ENCODE results near the gene TMPRSS7.

TMPRSS7 gene

GRCh38 chr3:112053229-112053628 lies 18.7 kb downstream of the TMPRSS7 start:
- ATAC-seq: no peak
- TF ChIP-seq BACH2 (CRISPR knock-in tag; IDR thresholded peaks at IDR 0.05; ENCODE audit: borderline replicate concordance) (no peak), TSHZ2 (CRISPR knock-in tag; IDR thresholded peaks at IDR 0.05) (no peak), ZNF70 (CRISPR knock-in tag; IDR thresholded peaks at IDR 0.05) (no peak), ZNF8 (CRISPR knock-in tag; IDR thresholded peaks at IDR 0.05) (no peak), ESRRG (CRISPR knock-in tag; IDR thresholded peaks at IDR 0.05) (no peak), CSRNP3 (CRISPR knock-in tag; IDR thresholded peaks at IDR 0.05) (no peak), RARB (CRISPR knock-in tag; IDR thresholded peaks at IDR 0.05) (no peak), ZNF565 (CRISPR knock-in tag; conservative IDR thresholded peaks at IDR 0.05; ENCODE audit: low read depth) (no peak), TOX (CRISPR knock-in tag; IDR thresholded peaks at IDR 0.05; ENCODE audit: borderline replicate concordance) (no peak), ZFP30 (CRISPR knock-in tag; IDR thresholded peaks at IDR 0.05) (no peak), SNAI2 (CRISPR knock-in tag; IDR thresholded peaks at IDR 0.05) (no peak)

GRCh38 chr3:112056451-112056929 lies 22.0 kb downstream of the TMPRSS7 start:
- ATAC-seq: peak; percentile 79
- TF ChIP-seq BACH2 (CRISPR knock-in tag; IDR thresholded peaks at IDR 0.05; ENCODE audit: borderline replicate concordance) (no peak), ARNTL (CRISPR knock-in tag; IDR thresholded peaks at IDR 0.05; ENCODE audit: borderline replicate concordance, low read depth) (no peak), POU6F1 (CRISPR knock-in tag; IDR thresholded peaks at IDR 0.05; ENCODE audit: borderline replicate concordance, low read depth) (no peak), OSR1 (CRISPR knock-in tag; IDR thresholded peaks at IDR 0.05) (no peak), ZNF565 (CRISPR knock-in tag; conservative IDR thresholded peaks at IDR 0.05; ENCODE audit: low read depth) (no peak), RARB (CRISPR knock-in tag; IDR thresholded peaks at IDR 0.05) (no peak), ZC3H10 (CRISPR knock-in tag; IDR thresholded peaks at IDR 0.05) (no peak), TCF4 (CRISPR knock-in tag; IDR thresholded peaks at IDR 0.05; ENCODE audit: borderline replicate concordance) (no peak)

- TF ChIP-seq ARNTL (CRISPR knock-in tag; IDR thresholded peaks at IDR 0.05; ENCODE audit: borderline replicate concordance, low read depth): no peak
- TF ChIP-seq ZNF8 (CRISPR knock-in tag; IDR thresholded peaks at IDR 0.05): no peak
- TF ChIP-seq ZC3H10 (CRISPR knock-in tag; IDR thresholded peaks at IDR 0.05): no peak
- TF ChIP-seq TSHZ2 (CRISPR knock-in tag; IDR thresholded peaks at IDR 0.05): no peak
- no peak for TF ChIP-seq ZFP30 (CRISPR knock-in tag; IDR thresholded peaks at IDR 0.05)
- no peak for TF ChIP-seq CSRNP3 (CRISPR knock-in tag; IDR thresholded peaks at IDR 0.05)
- TF ChIP-seq RARB (CRISPR knock-in tag; IDR thresholded peaks at IDR 0.05): no peak
- TF ChIP-seq TOX (CRISPR knock-in tag; IDR thresholded peaks at IDR 0.05; ENCODE audit: borderline replicate concordance): no peak
- TF ChIP-seq ZFP3 (CRISPR knock-in tag; IDR thresholded peaks at IDR 0.05): no peak
- no peak for TF ChIP-seq GLIS3 (CRISPR knock-in tag; IDR thresholded peaks at IDR 0.05)
- TF ChIP-seq TCF4 (CRISPR knock-in tag; IDR thresholded peaks at IDR 0.05; ENCODE audit: borderline replicate concordance): no peak
- no peak for TF ChIP-seq CREB5 (CRISPR knock-in tag; IDR thresholded peaks at IDR 0.05; ENCODE audit: low read depth)
- TF ChIP-seq SNAI2 (CRISPR knock-in tag; IDR thresholded peaks at IDR 0.05): no peak
- TF ChIP-seq POU6F1 (CRISPR knock-in tag; IDR thresholded peaks at IDR 0.05; ENCODE audit: borderline replicate concordance, low read depth): no peak
- no peak for TF ChIP-seq ISL1 (CRISPR knock-in tag; IDR thresholded peaks at IDR 0.05)
- no peak for TF ChIP-seq ZNF565 (CRISPR knock-in tag; conservative IDR thresholded peaks at IDR 0.05; ENCODE audit: low read depth)
- no peak for TF ChIP-seq ESRRG (CRISPR knock-in tag; IDR thresholded peaks at IDR 0.05)
- TF ChIP-seq BACH2 (CRISPR knock-in tag; IDR thresholded peaks at IDR 0.05; ENCODE audit: borderline replicate concordance): no peak
- ATAC-seq: no peak
These were observed 25.0 kb downstream of the TMPRSS7 start for GRCh38 chr3:112059497-112059896.
